GM19395 (cell line): ENCODE measurements around the gene PTPRF.
"Not testable (repeated sequence)": the region's sequence is repeated elsewhere in the genome, so short reads cannot be mapped to it uniquely, and the experiment has no call there.

ENCODE experiments used
- ATAC-seq: cut with Tn5 transposase; IDR thresholded peaks from one replicate; pipeline ENCODE4 v1.9.1; 2021; ENCODE audit warnings: mild to moderate bottlenecking, moderate library complexity; ENCODE audit not compliant: unreplicated experiment

The PTPRF gene

DNA sequence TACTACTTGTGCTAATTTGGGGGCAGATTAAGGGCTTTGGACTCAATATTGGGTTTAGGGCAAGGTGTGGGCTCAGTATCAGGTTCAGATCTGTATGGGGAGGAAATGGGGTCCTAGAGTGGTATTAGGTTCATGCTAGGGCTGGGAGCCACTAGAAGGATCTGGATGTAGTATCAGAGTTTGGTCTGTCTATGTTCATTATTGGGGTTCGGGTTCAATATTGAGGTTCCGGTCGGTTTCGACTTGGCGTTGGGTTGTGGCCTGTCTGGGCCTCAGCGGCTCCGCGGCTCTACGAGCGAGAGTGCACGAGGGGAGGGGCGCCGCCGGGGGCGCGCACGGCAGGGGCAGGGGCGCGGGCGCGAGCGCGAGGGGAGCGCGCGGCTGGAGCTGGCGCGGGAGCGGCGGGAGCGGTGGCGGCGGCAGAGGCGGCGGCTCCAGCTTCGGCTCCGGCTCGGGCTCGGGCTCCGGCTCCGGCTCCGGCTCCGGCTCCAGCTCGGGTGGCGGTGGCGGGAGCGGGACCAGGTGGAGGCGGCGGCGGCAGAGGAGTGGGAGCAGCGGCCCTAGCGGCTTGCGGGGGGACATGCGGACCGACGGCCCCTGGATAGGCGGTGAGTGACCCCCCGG, at the start of gene PTPRF:
Gene PTPRF (plus strand): TSS at position 401 of the 624 bp plus-strand sequence. CDS start 14,193 bp downstream, outside the sequence.
- no peak for ATAC-seq

- no peak for ATAC-seq
Observed at GRCh38 chr1:43481491-43481890, 49.2 kb upstream of the PTPRF start.

DNA sequence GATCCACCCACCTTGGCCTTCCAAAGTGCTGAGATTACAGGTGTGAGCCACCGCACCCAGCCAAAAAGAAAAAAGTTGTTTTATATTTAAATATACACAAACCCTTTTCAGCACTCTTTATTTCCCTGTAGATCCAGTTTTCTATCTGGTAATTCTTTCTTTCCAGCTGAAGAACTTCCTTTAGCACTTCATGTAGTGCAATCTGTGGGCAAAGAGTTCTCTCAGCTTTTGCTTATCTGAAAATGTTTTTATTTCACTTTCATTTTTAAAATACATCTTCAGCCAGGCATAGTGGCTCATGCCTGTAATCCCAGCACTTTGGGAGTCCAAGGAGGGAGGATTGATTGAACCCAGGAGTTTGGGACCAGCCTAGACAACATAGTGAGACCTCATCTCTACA, 48.5 kb upstream of the PTPRF start:
- no peak for ATAC-seq

DNA sequence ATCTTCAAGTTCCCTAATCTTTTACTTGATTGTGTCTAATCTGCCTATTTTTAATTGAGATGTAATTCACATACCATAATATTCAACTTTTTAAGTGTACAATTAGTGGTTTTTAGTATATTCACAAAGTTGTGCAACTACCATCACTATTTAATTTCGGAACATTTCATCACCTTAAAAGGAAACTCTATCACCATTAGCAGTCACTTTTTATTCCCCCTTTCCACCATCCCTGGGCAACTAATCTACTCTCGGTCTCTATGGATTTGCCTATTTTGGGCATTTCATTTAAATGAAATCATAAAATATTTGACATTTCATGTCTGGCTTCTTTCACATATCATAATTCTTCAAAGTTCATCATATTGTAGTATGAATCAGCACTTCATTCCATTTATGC, 46.3 kb upstream of the PTPRF start:
- no peak for ATAC-seq

GRCh38 chr1:43488165-43488564, 42.5 kb upstream of the PTPRF start:
- ATAC-seq, result no peak

DNA sequence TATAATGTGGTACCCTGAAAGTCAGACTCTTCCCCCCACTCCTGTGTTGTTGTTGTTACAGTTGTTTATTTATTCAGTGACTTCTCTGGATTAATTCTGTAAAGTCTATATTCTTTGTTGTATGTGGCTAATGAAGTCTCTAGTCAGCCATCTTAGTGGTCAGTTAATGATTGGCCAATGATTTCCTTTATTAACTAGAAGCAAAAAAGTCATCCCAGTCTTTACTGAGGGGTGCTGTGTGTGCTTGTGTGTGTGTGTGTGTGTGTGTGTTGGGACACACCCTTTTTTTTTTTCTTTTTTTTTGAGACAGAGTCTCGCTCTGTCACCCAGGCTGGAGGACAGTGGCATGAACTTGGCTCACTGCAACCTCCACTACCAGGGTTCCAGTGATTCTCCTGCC, 39.6 kb upstream of the PTPRF start:
- no peak for ATAC-seq

DNA sequence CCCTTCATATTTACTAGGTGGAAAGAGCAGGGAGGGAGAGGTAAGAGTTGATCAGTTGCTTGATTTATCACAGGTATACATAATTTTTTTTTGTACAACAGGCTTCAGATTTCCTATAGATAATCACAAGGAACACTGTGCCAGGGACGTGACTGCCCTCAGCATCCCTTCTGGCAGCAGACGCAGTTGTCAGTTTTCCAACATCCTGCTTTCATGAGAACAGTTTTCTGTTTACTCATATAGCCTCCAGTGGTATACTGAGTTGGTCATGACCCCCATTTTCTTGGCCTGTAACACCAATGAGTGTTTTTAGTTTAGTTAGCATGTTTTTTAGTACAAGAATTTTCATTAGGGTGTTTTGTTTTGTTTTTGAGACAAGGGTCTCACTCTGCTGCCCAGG, 37.9 kb upstream of the PTPRF start:
- ATAC-seq, result no peak

GRCh38 chr1:43493661-43494450, 36.8 kb upstream of the PTPRF start:
- ATAC-seq, result no peak

- no peak for ATAC-seq
Observed at GRCh38 chr1:43495204-43495603, 35.5 kb upstream of the PTPRF start.

DNA sequence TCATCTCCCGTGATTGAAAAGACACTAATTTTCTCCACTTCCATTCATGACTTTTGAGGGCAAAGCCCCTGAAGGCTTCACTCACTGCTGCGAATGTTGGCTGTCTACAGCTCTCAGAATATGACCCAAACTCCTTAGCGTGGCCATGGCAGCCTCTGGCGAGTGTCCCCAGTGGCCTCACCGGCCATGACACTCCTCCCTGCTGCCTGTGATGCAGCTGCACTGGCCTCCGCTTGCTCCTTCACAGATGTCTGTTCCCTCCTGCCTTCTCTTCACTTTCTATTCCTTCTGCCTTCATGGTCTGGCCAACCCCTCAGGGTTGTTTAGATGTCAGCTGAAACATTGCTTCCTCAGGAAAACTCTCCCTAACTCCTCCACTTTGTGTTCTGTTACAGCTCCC, 30.8 kb upstream of the PTPRF start:
- ATAC-seq, result no peak

GRCh38 chr1:43501806-43502205, 28.9 kb upstream of the PTPRF start:
- ATAC-seq, result not testable (repeated sequence)

- ATAC-seq, result no peak
Observed at GRCh38 chr1:43503534-43503933, 27.1 kb upstream of the PTPRF start.

GRCh38 chr1:43505077-43505780, 25.5 kb upstream of the PTPRF start:
- no peak for ATAC-seq

DNA sequence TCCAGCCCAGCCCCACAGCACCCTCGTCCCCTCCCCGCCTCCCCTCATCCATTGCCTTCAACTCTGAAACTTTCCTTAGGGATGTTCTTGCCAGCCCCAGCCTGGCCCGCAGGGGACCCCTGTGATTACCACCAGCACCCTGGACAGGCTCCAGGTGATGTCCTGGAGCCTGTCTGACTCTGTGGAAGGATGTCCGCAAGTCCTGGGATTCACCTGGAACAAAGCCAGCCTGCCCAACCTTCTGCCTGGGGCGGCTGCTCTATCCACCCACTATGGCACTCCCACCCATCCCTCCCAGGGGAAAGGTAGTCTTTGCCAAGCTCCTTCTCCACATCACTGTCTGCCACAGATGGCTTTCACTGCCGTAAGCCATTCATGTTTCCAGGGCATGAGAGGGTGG, 24.4 kb upstream of the PTPRF start:
- ATAC-seq, result no peak

GRCh38 chr1:43507296-43508295, 23.1 kb upstream of the PTPRF start:
- ATAC-seq, result no peak

GRCh38 chr1:43509007-43509739, 21.5 kb upstream of the PTPRF start:
- no peak for ATAC-seq

GRCh38 chr1:43509740-43510375, 20.8 kb upstream of the PTPRF start:
- ATAC-seq, result no peak

GRCh38 chr1:43510621-43511020, 20.1 kb upstream of the PTPRF start:
- no peak for ATAC-seq

GRCh38 chr1:43511394-43511793, 19.3 kb upstream of the PTPRF start:
- no peak for ATAC-seq

GRCh38 chr1:43512133-43512532, 18.6 kb upstream of the PTPRF start:
- ATAC-seq, result no peak
